Stromal cell of bone marrow (primary cell): Measurements from ENCODE around the gene AK9.
"Not testable (repeated sequence)": the region's sequence is repeated elsewhere in the genome, so short reads cannot be mapped to it uniquely, and the experiment has no call there.

Experiments used
- DNase-seq: peaks from one replicate; pipeline ENCODE4 v3.0.0-alpha.2; 2012; ENCODE audit warnings: low read depth

AK9 gene

GRCh38 chr6:109478841-109479624 is 212.0 kb downstream of the AK9 start:
- DNase-seq, result no peak

GRCh38 chr6:109478222-109478805 is 212.7 kb downstream of the AK9 start:
- no peak for DNase-seq

GRCh38 chr6:109477725-109478124 is 213.3 kb downstream of the AK9 start:
- DNase-seq, result no peak

GRCh38 chr6:109477184-109477583 is 213.8 kb downstream of the AK9 start:
- DNase-seq, result no peak

- DNase-seq, result no peak
Observed at GRCh38 chr6:109475625-109476024, 215.4 kb downstream of the AK9 start.

- DNase-seq, result no peak
Observed at GRCh38 chr6:109474995-109475394, 216.0 kb downstream of the AK9 start.

- no peak for DNase-seq
Observed at GRCh38 chr6:109473120-109473519, 217.9 kb downstream of the AK9 start.

- no peak for DNase-seq
Observed at GRCh38 chr6:109472132-109472995, 218.6 kb downstream of the AK9 start.

GRCh38 chr6:109471105-109471810 is 219.7 kb downstream of the AK9 start:
- DNase-seq, result no peak

GRCh38 chr6:109469591-109470189 is 221.3 kb downstream of the AK9 start:
- no peak for DNase-seq

- no peak for DNase-seq
Observed at GRCh38 chr6:109467696-109468095, 223.3 kb downstream of the AK9 start.

GRCh38 chr6:109466212-109466923 is 224.6 kb downstream of the AK9 start:
- no peak for DNase-seq

GRCh38 chr6:109465772-109466171 is 225.2 kb downstream of the AK9 start:
- DNase-seq, result no peak

- DNase-seq, result no peak
Observed at GRCh38 chr6:109461733-109462526, 229.1 kb downstream of the AK9 start.

- DNase-seq, result not testable (repeated sequence)
Observed at GRCh38 chr6:109461205-109461604, 229.8 kb downstream of the AK9 start.

GRCh38 chr6:109460161-109460829 is 230.7 kb downstream of the AK9 start:
- no peak for DNase-seq

GRCh38 chr6:109458774-109459531 is 232.0 kb downstream of the AK9 start:
- no peak for DNase-seq

GRCh38 chr6:109457562-109457996 is 233.4 kb downstream of the AK9 start:
- no peak for DNase-seq
